IPS DF 4.7 (cell line): ENCODE measurements around the gene SLIT1.

Source experiments
- DNase-seq: peaks from one replicate; pipeline ENCODE4 v3.0.0-alpha.2; 2013; ENCODE audit warnings: low spot score; ENCODE audit errors: extremely low read depth

SLIT1 gene

GRCh38 chr10:97203220-97203619 lies 17.5 kb upstream of the SLIT1 start:
- DNase-seq, result no peak

- no peak for DNase-seq
Measured at GRCh38 chr10:97200616-97201015, 14.9 kb upstream of the SLIT1 start.

DNA sequence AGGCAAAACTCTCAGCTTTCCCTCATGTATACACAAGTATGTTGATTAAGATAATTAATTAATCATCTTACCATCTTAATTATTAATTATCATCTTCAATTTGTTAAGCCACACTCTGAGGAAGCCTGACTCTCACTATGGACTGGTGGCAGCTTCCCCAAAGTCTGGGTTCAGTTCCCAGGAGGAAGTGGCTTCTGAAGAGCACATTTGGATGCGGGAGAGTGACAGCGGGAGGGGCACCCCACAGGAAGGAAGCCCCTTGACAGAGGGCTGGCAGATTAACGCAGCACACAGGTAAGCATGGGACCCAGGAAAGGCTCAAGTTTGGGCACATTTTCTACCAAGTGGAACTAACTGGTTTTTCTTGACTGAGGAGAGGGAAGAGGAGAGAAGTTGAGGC lies 13.4 kb upstream of the SLIT1 start:
- no peak for DNase-seq

GRCh38 chr10:97197030-97197500 lies 11.3 kb upstream of the SLIT1 start:
- no peak for DNase-seq

DNA sequence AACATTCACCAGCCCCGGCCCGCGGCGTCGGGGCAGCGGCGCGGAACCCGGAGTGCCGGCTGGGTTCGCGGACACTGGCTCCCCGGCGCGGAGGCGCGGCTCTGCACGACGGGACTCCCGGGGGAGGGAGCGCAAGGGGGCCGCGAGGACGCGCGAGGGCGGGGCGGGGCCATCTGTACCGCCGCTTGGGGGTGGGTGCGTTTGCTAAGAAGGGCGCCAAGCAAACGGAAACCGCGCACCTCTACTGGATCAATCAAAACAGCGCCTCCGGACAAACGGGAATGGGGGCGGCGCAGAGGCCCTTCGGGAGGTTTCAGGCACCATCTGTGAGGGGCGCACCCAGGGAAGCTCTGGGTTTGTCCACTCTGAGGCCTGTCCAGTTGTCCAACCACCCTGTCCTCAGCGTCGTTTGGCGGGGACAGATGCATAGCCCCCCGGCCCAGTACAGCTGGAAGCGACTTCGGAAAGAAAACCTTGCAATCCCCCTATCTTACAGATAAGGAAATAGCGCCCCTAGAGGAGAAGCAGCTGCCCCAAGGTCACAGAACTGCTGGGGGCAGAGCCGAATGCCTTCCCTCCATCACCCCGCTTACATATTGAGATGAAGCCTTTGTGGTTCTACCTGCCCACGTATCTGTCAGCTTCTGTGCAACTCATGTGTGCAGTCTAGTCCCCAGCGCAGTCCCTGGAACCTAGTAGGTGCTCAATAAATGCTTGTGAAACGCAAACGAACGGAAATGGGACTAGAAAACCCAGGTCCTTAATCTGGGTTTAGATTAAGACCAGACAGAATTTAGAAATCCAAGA lies 10.7 kb upstream of the SLIT1 start:
- DNase-seq, result no peak

DNA sequence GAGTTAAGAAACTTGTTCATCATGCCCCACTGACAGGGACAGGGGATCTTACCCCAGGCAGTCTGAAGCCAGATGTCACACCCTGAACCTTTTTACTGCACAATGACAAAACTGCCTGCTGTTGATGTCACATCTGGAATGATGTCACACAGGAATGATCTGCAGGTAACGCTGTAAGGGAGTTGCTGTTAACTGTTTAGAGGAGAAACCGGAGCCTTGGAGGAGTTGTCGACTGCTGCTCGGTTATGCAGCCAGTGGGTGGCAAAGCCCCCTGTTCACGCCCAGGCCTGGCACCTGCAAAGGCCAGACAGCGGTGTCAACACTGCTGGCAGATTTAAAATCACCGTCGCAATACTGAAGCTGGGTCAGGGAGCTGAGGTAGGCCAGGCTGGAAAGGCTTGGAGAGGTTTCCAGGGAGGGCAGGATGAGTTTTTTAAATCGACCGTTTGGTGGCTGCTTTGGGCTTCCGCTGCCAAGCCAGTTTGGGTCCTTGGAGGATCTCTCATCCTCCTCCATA lies 10.0 kb upstream of the SLIT1 start:
- DNase-seq, result no peak

- DNase-seq, result no peak
Measured at GRCh38 chr10:97192952-97193435, 7.2 kb upstream of the SLIT1 start.

GRCh38 chr10:97190450-97190849 lies 4.7 kb upstream of the SLIT1 start:
- no peak for DNase-seq

- DNase-seq, result no peak
Measured at GRCh38 chr10:97188261-97188711, 2.5 kb upstream of the SLIT1 start.

GRCh38 chr10:97186911-97187310 lies 1.2 kb upstream of the SLIT1 start:
- DNase-seq, result no peak

- DNase-seq, result no peak
Measured at GRCh38 chr10:97184971-97185325, 811 bp downstream of the SLIT1 start.

DNA sequence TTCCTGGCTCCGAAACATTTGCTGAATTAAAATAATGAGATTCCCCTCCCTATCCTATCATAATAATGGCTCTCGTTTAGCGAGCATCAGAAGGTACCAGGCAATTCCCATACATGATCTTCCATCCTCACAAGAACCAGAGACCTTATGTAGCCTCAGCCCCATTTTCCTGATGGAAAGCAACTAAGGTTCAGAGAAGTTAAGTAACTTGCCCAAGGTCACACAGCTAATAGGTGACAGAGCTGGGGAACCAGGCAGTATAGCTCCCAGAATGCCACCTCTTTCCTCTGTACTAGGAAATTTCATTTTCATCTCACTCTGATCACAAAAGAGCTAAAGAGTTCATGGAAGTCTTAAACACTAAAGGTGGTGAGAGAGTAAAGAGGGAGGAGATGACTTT lies 2.4 kb downstream of the SLIT1 start:
- no peak for DNase-seq

DNA sequence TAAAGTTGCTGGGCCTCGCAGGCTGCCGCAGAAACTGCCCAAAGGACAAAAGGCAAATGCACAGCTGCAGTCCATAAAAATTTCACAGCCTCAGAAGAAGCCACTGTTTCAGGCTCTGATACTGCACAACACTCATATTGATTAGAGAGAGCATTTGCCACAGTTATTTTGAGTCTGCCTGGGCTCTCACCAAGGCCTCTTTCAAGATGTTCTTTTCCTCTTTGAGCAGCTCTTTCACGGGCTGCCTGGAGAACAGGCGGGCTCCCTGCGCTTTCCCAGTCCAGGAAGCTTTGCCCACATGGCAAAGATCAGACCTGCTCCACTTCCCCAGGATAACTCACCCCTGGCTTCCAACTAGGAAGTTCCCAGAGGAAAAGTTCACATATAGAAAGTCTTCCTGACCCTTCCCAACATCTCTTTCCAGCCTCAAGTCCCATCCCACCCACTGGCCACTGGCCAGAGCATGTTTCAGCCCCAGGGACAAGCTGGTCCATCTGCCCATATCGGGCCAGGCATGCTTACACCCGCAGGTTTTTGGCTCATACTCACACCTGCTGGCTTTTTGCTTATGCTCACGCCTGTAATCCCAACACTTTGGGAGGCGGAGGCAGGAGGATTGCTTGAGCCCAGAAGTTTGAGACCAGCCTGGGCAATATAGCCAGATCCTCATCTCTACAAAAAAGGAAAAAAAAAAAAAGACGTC lies 3.3 kb downstream of the SLIT1 start:
- no peak for DNase-seq

DNA sequence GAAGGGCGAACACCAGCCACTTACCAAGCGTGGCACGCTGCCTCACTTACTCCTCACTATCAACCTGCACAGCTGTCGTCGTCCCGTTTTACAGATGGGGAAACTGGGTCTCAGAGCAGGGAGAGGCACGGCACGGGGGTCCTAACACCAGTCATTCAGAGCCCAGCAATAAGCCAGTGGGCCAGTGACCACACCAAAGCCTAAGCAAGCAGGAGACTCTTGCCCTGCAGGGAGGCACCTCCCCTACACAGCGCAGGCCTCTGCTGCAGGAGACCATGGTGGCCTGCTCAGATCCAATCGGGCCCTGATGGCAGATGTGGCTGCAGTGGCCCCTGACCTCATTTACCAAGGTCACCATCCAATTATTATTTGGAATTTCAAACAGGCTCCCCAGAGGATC lies 4.8 kb downstream of the SLIT1 start:
- no peak for DNase-seq

DNA sequence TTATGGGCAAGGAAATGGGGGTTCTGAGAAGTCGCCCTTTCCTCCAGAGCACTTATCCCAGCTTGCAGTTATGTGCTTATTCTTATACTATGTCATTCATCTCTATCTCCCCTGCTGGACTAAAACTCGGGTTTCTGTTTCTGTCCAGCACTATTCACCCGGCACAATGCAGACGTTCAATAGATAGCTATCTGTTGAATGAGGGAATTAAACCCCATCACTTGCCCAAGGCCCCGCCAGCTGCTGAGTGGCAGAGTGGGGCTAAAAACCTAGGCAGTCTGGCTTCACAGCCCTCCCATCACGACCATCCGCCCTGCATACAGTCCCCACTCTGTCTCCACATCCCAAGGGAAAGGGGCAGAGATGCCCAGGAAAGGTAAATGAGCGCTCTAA lies 5.4 kb downstream of the SLIT1 start:
- DNase-seq, result no peak

- DNase-seq, result no peak
Measured at GRCh38 chr10:97179731-97180362, 5.9 kb downstream of the SLIT1 start.

DNA sequence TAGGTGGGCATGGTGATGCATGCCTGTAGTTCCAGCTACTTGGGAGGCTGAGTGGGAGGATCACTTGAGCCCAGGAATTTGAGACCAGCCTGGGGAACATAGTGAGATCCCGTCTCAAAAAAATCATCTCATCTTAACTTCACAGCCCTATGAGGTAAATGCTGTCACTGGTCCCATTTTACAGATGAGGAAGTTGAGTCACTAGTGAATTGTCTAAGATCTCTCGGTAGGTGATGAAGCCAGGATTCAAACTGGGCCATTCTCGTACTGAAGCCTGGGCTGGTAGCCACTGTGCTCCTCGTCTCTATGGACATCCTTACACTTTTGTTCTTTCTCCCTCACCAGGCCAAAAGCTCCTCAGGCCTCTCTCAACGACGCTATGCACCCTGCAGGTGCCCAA lies 6.4 kb downstream of the SLIT1 start:
- no peak for DNase-seq

DNA sequence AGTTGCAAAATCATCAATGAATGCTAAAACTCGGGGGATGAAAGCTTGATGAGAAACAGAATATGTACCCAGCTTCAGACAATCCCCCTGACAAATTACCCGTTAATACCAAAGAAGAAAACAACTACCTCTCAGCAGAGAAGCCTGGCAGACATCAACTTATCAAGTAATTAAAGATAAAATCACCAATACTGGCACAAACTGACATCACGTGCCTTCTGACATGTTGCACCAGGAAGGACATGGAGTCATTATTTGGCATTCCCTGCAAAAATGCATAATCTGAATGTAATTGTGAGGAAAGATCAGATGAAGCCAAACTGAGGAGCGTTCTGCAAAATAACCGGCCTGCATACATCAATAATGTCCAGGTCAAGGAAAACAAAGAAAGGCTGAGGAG lies 7.7 kb downstream of the SLIT1 start:
- no peak for DNase-seq

DNA sequence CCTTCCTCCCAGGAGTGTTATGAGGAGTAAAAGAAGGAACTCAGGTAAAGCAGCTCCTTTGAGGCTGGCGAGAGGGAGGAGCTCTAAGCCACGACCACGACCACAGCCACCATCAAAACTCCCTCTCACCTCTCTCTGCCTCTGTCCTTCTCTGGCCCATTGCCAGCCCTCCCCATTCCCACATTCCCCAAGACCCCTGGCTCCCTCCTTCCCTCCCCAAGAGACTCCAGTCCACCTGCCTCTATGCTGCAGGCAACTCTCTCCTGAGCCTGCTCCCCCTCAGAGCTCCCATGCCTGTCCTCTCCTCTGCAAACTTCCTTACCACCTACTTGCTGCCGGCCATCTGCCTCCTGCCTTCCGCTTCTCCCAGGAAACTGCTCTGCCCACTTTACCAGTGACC lies 9.5 kb downstream of the SLIT1 start:
- DNase-seq, result no peak

GRCh38 chr10:97175586-97175985 lies 10.2 kb downstream of the SLIT1 start:
- no peak for DNase-seq

DNA sequence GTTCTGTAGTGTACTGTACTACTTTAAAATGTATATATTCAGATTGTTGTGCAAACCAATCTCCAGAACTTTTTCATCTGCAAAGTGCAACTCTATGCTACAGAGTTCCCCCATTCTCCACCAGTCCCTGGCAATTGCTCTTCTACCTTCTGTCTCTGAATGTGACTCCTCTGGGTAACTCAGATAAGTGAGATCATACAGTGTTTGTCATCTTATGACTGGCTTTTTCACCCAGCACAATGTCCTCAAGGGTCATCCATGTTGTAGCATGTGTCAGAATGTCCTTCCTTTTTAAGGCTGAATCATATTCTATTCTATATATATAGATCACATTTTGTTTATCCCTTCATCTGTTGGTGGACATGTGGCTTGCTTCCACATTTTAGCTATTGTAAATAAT lies 10.8 kb downstream of the SLIT1 start:
- no peak for DNase-seq

- no peak for DNase-seq
Measured at GRCh38 chr10:97174276-97174775, 11.4 kb downstream of the SLIT1 start.
